IPS DF 4.7 (cell line): ENCODE data around the gene COL8A1.
"Not testable (repeated sequence)": the region's sequence is repeated elsewhere in the genome, so short reads cannot be mapped to it uniquely, and the experiment has no call there.

Experiments
- DNase-seq: peaks from one replicate; pipeline ENCODE4 v3.0.0-alpha.2; 2013; ENCODE audit warnings: low spot score; ENCODE audit errors: extremely low read depth

The COL8A1 gene

DNA sequence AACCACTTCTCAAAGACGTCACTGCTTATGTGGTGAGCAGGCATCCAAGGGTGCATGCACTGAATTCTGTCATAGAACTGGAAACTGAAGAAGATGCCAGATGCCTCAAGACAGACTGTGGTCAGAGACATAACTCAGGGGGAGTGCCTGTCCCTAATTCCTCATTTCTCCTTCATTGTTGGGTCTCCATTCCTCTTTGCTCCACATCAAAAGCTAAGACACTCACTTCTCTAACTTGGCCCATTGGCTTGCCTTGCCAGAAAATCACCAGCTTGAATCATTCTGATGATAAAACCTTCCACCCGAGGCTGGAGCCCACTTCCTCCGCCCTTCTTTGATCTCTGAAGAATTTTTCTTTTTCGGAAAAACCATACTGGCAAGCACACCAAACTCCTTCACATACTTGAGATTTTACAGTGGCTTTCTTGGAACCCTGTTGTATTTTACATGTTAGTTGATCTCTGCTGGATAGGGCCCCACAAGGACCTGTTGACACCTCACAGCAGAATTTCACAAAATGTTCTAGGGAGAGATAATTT lies 69.9 kb downstream of the COL8A1 start:
- DNase-seq, result no peak

DNA sequence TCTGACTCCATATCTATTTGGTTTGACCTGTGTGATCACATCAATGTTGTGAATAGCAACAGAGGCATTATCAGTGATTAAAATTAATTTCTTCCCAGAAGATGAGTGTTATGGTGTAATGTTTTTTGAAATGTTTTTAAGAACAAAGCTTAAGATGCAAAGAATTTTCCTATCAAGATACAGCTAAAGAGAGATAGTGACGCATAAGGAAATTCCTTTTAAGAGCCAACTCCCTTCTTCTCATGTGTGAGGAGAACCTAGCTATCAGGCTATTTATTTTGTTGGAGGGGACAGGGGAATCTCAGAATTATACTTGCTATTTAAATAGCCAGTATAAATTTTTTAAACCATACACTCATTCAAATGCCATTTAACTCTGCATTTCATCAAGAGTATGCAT lies 71.3 kb downstream of the COL8A1 start:
- no peak for DNase-seq

DNA sequence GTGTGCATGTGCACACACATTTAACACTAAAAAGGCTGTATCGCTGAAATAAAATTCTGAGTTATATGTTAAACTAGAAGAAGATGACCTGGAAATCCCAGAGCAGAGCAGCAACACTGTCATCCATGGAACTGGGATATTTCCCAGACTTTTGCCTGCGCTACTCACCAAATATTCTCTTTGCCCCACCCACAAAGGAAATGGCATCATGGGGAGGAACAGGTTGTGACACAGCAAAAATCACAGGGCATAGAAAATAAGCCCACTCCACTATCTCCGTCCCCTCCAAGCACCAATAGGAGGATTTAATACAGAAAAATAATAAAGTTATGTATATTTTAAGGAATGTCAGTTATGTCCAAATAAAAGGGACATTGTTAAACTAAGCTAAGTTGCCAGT lies 71.7 kb downstream of the COL8A1 start:
- DNase-seq, result no peak

DNA sequence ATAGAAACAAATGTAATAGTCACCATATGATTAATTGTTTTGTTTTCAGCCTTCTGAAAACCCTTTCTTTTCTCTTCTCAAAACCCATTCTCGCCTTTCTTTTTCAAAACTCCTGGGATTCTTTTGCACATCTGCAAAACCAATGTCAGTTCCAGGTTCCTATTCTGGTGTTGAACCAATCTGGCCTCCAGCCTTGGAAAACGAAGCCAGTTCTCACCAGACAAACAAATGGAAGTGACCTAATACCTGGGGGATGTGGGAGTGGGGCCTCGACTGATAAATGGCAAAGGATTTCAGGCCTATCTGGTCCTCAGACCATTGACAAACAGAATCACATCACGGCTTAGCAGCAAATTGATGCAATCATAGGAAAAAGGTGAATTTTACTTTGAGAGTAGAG lies 73.0 kb downstream of the COL8A1 start:
- no peak for DNase-seq

DNA sequence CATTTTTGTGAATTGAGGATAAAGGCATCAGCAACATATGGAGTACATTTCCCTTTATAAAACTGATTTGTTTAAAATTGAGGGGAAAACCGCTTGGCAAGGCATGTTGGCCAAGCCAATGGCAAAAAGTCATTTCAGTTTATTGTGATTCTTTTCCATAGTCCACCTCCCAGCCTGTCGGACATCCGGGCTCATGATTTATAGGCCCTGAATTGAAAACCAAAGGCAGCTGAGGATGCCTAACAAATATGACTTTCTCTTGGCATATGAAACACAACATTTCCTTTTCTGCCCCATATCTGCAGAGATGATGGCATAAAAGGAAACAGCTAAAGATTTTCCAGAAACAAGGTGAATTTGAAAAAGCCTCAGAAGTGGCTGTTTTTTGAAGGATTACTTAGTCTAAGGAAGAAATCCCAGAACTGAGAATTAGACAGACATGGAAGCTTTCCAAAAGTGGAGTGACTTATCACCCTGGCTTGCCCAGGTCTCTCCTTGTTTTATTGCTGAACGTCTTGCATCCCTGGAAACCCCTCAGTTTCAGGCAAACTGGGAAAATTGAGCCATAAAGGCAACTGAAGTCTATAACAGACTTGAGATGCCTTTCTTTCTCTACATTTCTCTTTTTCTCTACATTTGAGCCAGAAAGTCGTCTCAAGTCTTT lies 74.0 kb downstream of the COL8A1 start:
- DNase-seq, result no peak

DNA sequence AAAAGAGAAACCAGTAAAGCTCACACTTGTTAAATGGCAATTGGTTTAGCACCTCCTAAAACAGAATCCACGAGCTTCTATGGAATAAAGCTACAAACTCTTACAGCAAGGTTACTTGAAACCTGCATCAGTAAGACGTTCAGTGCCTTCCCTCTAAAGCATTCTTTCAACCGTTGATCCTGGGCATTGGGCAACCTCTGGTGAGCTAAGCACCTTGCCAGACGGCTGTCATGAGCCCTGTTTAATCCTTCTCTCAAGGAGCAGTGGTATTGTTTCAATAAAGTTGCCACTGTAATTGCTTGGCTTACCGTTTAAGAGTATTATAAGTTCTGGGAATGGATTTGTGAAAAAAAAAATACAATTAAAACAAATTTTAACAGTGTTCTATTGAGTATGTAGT lies 75.0 kb downstream of the COL8A1 start:
- no peak for DNase-seq

DNA sequence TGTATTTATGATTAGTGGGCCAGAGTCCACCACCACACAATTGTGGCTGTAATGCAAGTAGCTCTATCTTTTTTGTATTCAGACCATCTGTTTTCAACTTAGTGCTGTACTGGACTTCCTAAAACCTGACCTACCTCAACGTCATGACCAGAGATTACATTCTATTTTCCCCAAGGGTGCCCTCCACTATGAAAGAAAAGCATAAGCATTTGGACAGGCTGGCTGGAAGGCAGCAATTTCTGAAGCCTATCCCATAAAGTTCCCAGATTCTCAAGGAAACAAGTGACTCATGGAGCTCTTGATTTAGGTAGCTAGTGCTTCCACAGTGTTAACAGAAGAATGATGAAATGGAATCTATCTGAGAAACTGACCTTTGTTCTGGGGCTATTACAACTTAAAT lies 75.8 kb downstream of the COL8A1 start:
- DNase-seq, result no peak

DNA sequence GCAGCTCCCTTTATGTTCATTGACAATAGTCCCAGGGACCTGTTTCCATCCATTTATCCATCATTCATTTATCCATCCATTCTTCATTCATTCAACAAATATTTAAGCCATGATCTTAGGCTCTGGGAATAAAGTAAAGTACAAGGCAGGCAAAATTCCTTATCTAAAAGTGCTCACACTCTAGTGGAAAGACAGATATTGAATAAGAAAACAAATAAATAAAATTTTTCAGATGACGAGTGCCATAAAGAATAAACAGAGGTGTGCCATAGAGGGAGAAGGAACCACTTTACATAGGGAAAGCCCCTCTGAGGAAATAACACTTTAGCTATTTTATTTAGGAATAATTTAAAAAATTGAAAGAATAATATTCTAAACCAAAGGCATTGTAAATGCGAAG lies 76.2 kb downstream of the COL8A1 start:
- DNase-seq, result no peak

DNA sequence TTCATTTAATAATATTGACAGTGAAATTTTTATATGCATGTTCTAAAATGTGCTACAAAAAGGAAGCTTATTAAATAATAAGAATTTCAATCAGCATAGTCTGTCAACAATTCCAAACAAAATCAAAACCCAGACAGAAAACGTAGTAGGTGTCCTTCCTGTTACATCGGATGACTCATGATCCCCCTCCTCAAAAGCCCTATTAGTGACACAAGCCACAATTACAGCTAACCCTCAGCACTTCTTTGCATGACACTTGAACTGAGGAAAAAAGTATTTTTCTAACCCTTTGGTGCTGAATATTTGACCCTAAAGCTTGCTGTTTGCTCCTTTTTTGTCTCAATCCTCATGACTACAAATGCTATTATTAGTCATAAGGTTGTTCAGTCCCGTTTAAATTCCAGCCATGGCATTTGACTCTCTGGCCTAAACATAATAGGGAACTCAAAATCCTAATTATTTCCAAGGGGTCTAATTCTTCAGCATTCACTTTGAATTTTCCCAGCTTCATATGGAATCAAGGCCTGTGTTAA lies 78.1 kb downstream of the COL8A1 start:
- peak; percentile 16 for DNase-seq

DNA sequence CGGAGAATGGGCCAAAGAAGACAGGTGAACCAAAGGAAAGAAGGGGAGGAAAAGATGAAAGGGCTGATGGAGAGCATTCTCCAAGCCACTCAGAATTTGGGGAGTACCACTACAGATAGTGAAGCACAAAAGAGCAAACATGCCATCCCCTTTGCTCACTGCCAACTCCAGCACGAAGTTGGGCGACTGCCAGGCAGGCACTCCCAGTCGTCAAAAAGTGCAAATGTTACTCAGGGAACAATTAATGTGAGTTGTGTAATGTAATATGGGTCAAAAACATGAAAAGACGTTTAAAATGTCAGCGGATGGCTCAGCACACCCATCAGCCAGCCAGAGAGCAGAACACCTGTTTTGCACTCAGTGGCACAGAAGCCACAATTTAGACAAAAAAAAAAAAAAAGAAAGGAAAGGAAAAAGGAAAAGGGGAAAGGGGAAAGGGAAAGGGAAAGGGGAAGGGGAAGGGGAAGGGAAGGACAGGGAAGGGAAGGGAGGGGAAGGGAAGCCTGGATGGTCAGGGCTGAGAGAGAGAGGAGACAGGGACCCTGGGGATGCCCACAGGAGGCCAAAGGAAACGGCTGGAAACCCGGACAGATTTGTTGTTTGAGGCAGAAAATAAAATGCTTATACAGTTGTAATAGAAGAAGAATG lies 82.7 kb downstream of the COL8A1 start:
- no peak for DNase-seq

DNA sequence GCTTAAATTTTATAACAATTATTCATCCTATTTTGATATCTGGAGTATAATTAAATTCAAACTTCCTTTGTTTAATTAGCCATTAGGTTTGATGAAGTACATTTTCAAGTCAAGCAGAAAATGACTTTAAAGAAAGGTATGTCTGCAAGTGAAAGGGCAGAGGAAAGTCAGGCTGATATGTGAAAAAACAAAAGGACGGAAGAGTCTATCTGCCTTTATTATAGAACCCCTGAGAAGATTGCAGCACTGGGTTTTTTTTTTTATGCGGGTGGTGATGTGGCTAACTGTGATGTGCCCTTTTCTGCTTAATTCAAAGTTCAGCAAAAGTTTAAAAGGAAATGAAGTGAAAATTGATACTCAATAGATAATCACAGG lies 83.2 kb downstream of the COL8A1 start:
- DNase-seq, result no peak

DNA sequence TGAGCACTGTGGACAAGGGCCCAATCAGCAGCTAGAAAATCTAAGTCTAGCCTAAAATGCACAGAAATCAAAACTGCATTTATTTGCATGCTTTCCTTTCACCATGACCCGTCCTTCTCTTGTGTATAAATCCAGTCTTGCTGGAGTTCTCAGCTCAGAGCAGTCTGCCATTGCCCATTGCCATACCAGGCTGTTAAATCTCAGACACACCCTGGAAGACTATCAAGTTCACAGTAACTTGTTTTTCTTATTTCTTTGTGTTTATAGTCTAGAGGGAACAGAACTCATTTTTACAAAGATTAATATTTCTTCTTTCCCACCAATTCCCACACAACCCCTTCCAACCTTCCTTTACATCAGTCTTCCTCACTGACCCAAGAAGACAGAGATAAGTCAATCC lies 85.9 kb downstream of the COL8A1 start:
- DNase-seq, result no peak

DNA sequence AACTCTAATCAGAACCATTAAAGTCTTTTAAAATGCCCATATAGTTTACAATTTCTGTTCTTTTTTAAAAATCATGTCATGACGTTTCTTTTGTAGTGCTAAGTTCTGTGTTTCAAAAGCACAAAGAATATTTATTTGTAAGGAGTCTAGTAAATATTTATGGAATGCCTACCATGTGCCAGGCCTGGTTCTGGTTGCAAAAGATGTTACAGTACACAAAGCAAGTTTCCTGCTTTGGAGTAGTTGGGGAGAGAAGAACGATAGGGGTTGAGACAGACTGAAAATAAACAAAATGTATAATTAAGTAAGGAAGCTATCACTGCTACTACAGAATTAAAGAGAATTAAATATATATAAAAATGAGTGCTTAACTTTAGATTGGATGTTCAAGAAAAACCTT lies 92.5 kb downstream of the COL8A1 start:
- no peak for DNase-seq

DNA sequence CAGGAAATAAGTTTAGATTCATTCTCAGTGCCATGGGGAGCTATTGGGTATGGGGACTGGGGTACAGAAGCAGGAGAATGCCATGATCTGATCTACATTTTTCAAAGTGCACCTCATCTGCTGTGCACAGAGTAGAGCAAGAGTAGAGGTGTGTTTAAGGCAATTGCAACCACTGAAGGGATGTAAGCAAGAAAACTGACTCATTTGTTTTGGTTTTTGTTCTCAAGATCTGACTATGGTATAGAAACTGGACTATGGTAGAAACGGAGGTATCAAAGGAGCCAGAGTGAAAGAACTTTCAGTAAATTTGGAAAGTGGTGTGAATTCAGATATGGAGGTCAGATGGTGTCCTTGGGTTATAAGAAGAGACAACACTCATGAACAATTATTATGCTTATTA lies 93.1 kb downstream of the COL8A1 start:
- DNase-seq, result no peak

DNA sequence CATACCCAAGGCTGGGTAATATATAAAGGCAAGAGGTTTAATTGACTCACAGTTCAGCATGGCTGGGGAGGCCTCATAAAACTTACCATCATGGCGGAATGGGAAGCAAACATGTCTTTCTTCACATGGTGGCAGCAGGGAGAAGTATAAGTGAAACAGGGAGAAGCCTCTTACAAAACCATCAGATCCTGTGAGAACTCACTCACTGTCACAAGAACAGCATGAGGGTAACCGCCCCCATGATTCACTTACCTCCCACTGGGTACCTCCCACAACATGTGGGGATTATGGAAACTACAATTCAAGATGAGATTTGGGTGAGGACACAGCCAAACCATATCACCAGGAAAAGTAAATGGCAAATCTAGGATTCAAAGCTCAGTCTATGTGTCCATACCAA lies 102.0 kb downstream of the COL8A1 start:
- not testable (repeated sequence) for DNase-seq

DNA sequence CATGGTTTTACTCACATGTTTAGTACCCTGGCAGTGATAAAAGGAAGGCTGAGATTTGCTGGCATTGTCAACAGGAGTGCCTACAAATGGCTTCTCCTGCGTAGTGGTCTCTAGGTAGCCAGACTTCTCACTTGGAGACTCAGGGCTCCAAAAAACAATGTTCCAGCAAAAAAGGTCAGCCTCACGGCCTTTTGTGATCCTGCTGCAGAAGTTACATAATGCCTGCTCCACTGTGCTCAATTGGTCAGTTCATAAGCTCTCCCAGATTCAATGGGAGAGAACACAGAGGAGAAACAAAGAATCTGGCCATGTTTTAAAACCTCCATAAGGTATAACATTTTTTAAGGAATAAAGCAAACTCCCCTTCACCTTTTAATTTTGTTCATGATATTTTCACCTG lies 103.2 kb downstream of the COL8A1 start:
- no peak for DNase-seq

DNA sequence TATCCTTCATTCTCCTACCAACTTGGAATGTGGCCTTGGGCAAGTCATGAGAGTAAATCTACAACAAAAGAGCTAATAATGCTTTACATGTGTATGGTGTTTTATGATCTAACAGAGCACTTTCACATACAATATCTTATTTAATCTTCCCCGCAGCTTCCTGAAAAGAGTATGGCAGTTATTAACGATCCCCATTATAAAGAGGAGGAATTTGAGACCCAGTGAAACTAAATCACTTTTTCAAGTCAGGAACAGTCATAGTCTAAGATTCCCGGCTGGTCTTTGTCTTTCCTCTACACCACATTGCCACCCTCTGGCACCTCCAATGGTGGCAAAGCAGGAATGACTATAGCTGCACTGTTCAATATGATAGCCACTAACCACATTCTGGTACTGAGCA lies 109.5 kb downstream of the COL8A1 start:
- DNase-seq, result no peak

DNA sequence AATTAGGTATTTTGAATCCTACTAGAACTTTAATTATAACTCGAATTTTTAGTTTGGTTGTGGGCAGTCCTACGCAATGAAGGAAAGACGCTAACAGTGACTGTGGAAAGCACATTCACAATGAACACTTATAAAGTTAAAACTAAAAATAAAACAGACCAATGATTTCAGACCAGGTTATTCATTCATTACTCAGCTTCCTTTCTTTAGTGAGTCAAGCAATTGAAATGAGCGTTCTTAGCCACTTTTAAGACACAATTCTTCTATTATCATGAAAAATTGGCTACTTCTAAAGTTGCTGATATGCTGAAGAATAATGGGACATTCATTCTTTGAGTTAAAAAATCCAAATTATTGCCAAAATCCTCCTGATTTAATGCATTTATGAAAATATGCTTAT lies 113.3 kb downstream of the COL8A1 start:
- no peak for DNase-seq

DNA sequence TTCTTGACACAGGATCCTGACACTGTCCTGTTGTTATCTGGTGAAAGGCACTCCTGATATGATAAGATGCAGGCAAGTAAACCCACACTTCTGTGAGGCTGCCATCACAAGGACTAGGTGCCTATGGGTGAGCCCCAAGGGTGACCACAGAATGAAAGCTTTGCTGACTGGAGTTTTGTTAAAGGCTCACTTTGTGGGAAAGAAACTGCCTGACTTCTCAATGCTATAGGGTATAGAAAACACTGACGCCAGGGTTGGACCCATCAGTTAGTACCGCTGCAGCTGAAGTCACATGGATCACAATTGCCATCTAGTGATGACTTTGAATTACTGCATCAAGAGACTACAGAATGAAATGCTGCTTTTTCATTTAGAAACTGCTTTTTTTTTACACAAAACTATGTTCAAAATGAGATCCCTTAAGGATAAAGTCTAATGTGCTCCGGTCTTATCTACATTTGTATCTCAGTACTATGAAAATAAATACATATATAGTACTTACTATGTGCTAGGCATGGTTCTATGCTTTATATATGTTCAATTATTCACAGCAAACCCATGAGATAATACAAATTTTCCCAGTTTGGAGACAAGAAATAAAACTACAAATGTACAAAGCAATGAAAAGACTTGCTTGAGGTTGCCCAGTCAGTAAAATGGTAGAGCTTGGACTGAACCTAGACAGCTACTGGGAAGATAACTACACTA lies 115.0 kb downstream of the COL8A1 start:
- DNase-seq, result peak; percentile 69

DNA sequence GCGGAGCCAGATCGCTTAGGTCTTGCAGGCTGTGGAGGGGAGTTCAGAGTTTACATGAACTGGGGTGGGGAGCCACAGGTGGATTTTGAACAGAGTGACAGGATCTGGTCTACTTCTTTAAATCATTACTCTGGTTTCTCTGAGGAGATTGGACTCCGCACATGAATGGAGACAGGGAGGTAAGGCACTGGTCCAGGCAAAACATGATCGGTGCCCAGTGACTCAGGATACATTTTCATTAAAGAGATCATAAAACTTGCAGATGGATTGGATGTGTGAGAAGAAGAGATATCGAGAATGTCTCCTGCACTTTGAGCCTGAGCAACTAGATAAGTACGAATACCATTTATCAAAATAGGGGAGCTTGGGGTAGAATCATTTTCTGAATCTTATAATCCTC lies 117.4 kb downstream of the COL8A1 start:
- DNase-seq, result no peak

DNA sequence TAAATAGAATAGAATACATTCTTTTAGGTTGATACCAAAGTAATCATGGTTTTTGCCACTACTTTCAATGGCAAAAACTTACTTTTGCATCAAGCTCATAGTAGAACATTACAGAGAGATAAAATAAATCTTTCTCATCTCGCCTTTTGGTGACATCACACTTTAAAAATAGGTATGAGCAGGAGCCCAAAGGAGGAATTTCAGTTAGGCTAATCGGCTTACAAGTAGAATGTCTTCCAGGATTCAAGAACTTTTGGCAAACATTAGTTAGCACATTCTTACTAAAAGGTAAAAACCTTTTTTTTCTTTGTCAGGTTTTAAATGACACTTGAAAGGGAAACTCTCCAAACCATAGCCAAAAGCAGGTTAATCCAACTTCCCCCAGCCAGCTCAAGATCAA lies 119.6 kb downstream of the COL8A1 start:
- no peak for DNase-seq

DNA sequence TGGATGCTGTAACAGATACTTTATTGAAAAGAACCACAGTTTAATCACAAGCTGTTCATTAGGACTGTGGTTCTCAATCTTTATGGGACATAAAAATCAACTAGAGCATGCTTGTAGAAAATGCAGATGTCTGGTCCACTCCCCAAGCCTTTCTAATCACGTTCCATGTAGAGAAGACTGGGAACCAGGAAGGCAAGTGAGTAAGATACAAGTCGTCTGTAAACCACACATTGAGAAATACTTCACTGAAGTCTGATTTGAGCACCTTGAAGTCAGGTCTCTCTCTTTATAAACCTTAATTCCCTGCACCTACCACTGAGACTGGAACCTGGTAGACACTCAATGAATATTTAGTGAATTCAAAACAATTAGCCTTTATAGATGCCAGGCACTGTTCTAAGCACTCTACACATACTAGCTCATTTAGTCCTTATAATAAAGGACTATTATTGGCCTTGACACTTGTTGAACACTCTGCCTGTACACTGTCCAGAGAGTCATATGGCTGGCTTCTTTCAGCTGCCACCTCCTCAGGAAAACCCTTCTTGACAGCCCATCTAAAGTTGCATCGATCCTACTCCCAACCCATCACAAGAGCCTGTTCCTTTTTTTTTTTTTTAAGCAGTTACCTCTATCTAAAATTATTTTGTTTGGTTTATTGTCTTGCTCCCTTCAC lies 120.2 kb downstream of the COL8A1 start:
- DNase-seq, result no peak
